ENCODE results near the gene ABCG1. TPM values are rescaled to one million over a fixed set of nuclear protein-coding genes. Genes with fewer than 3 reads are reported as not detected.

The ABCG1 gene
- polyA plus RNA-seq, 1 donor from 2014 or later = 14.2 TPM

- Histone ChIP-seq H3K4me3 (ENCODE audit: low read length) (no peak overlapping the region), H3K4me2 (ENCODE audit: low read length) (no peak overlapping the region), H3K79me2 (replicated peaks; ENCODE audit: insufficient read depth, low read length) (no peaks in the 10 kb centered on the region), H2AFZ (ENCODE audit: low read depth, low read length) (no peak overlapping the region), H3F3A (ENCODE audit: insufficient read depth, low read length, poor library complexity, severe bottlenecking) (no peaks in the 10 kb centered on the region), H3K9ac (ENCODE audit: low read length) (no peak overlapping the region), H3K36me3 (ENCODE audit: insufficient read depth, low read length) (no peaks in the 10 kb centered on the region), H3K9me2 (ENCODE audit: insufficient read depth, low read length) (no peaks in the 10 kb centered on the region), H4K20me1 (ENCODE audit: insufficient read depth) (no peaks in the 10 kb centered on the region), H3K27me3 (ENCODE audit: insufficient read depth, low read depth, low read length) (no peaks in the 10 kb centered on the region), H3K9me3 (ENCODE audit: low read length) (no peaks in the 10 kb centered on the region), H3K27ac (ENCODE audit: low read length) (no peak overlapping the region)
- TF ChIP-seq TAF1 (IDR thresholded peaks at IDR 0.05; ENCODE audit: low read depth) (no peak), EZH2 (IDR thresholded peaks at IDR 0.05; ENCODE audit: borderline replicate concordance, insufficient read depth, low read length, poor library complexity, severe bottlenecking) (no peak), SMC3 (conservative IDR thresholded peaks at IDR 0.05; ENCODE audit: poor library complexity) (no peak), MXI1 (conservative IDR thresholded peaks at IDR 0.05; ENCODE audit: poor library complexity, severe bottlenecking) (no peak), POLR2AphosphoS5 (IDR thresholded peaks at IDR 0.05) (no peak), EP300 (conservative IDR thresholded peaks at IDR 0.05; ENCODE audit: poor library complexity, severe bottlenecking) (no peak), RAD21 (conservative IDR thresholded peaks at IDR 0.05) (no peak)
- TF ChIP-seq, protein P1, sequence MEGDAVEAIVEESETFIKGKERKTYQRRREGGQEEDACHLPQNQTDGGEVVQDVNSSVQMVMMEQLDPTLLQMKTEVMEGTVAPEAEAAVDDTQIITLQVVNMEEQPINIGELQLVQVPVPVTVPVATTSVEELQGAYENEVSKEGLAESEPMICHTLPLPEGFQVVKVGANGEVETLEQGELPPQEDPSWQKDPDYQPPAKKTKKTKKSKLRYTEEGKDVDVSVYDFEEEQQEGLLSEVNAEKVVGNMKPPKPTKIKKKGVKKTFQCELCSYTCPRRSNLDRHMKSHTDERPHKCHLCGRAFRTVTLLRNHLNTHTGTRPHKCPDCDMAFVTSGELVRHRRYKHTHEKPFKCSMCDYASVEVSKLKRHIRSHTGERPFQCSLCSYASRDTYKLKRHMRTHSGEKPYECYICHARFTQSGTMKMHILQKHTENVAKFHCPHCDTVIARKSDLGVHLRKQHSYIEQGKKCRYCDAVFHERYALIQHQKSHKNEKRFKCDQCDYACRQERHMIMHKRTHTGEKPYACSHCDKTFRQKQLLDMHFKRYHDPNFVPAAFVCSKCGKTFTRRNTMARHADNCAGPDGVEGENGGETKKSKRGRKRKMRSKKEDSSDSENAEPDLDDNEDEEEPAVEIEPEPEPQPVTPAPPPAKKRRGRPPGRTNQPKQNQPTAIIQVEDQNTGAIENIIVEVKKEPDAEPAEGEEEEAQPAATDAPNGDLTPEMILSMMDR (IDR thresholded peaks at IDR 0.05; ENCODE audit: poor library complexity, severe bottlenecking) = no peak
- TF ChIP-seq, protein P2, sequence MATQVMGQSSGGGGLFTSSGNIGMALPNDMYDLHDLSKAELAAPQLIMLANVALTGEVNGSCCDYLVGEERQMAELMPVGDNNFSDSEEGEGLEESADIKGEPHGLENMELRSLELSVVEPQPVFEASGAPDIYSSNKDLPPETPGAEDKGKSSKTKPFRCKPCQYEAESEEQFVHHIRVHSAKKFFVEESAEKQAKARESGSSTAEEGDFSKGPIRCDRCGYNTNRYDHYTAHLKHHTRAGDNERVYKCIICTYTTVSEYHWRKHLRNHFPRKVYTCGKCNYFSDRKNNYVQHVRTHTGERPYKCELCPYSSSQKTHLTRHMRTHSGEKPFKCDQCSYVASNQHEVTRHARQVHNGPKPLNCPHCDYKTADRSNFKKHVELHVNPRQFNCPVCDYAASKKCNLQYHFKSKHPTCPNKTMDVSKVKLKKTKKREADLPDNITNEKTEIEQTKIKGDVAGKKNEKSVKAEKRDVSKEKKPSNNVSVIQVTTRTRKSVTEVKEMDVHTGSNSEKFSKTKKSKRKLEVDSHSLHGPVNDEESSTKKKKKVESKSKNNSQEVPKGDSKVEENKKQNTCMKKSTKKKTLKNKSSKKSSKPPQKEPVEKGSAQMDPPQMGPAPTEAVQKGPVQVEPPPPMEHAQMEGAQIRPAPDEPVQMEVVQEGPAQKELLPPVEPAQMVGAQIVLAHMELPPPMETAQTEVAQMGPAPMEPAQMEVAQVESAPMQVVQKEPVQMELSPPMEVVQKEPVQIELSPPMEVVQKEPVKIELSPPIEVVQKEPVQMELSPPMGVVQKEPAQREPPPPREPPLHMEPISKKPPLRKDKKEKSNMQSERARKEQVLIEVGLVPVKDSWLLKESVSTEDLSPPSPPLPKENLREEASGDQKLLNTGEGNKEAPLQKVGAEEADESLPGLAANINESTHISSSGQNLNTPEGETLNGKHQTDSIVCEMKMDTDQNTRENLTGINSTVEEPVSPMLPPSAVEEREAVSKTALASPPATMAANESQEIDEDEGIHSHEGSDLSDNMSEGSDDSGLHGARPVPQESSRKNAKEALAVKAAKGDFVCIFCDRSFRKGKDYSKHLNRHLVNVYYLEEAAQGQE (IDR thresholded peaks at IDR 0.05; ENCODE audit: borderline replicate concordance) = no peak
Measured at GRCh38 chr21:42301371-42302075, 82.6 kb downstream of the ABCG1 start.

GRCh38 chr21:42302076-42302650 lies 83.2 kb downstream of the ABCG1 start:
- Histone ChIP-seq H3K9me2 (ENCODE audit: insufficient read depth, low read length) (no peaks in the 10 kb centered on the region), H3K4me3 (ENCODE audit: low read length) (no peak overlapping the region), H2AFZ (ENCODE audit: low read depth, low read length) (no peak overlapping the region), H3K9ac (ENCODE audit: low read length) (no peak overlapping the region), H3K36me3 (ENCODE audit: insufficient read depth, low read length) (no peaks in the 10 kb centered on the region), H3K27me3 (ENCODE audit: insufficient read depth, low read depth, low read length) (no peaks in the 10 kb centered on the region), H3K4me2 (ENCODE audit: low read length) (no peak overlapping the region), H3K27ac (ENCODE audit: low read length) (no peak overlapping the region), H3F3A (ENCODE audit: insufficient read depth, low read length, poor library complexity, severe bottlenecking) (no peaks in the 10 kb centered on the region), H4K20me1 (ENCODE audit: insufficient read depth) (no peaks in the 10 kb centered on the region), H3K9me3 (ENCODE audit: low read length) (no peaks in the 10 kb centered on the region), H3K79me2 (replicated peaks; ENCODE audit: insufficient read depth, low read length) (no peaks in the 10 kb centered on the region)
- TF ChIP-seq SMC3 (conservative IDR thresholded peaks at IDR 0.05; ENCODE audit: poor library complexity) (no peak), EP300 (conservative IDR thresholded peaks at IDR 0.05; ENCODE audit: poor library complexity, severe bottlenecking) (no peak), MXI1 (conservative IDR thresholded peaks at IDR 0.05; ENCODE audit: poor library complexity, severe bottlenecking) (no peak)
